Skeletal muscle tissue (tissue), 4 donors: Measurements from ENCODE around the gene CHCHD1. TPM values are rescaled to one million over a fixed set of nuclear protein-coding genes. Genes with fewer than 3 reads are reported as not detected.

Experiments used
- H3K27ac ChIP-seq: one replicate; pipeline ENCODE4 v1.7.0; 2013; ENCODE audit warnings: mild to moderate bottlenecking, low read depth, low read length, inconsistent platforms
- H3K27me3 ChIP-seq, 3 donors: one replicate each; pipeline ENCODE4 v1.7.0; 2013; ENCODE audit warnings: low read length in 3 of 3; ENCODE audit not compliant: control insufficient read depth in 3 of 3, insufficient read depth in 3 of 3
- H3K36me3 ChIP-seq, 3 donors: one replicate each; pipeline ENCODE4 v1.7.0; 2013; ENCODE audit warnings: low read length in 3 of 3; ENCODE audit not compliant: control insufficient read depth in 3 of 3, insufficient read depth in 3 of 3
- H3K4me1 ChIP-seq, 3 donors: one replicate each; pipeline ENCODE4 v1.7.0; 2013; ENCODE audit warnings: low read length in 3 of 3, mild to moderate bottlenecking in 3 of 3; ENCODE audit not compliant: control insufficient read depth in 3 of 3, insufficient read depth in 3 of 3
- H3K4me3 ChIP-seq, 3 donors: one replicate each; pipeline ENCODE4 v1.7.0; 2013; ENCODE audit warnings: low read length in 3 of 3
- H3K9ac ChIP-seq, 3 donors: one replicate each; pipeline ENCODE4 v1.7.0; 2013; ENCODE audit warnings: low read length in 3 of 3, mild to moderate bottlenecking in 3 of 3, moderate library complexity in 2 of 3, low read depth in 1 of 3
- H3K9me3 ChIP-seq, 3 donors: one replicate each; pipeline ENCODE4 v1.7.0; 2013; ENCODE audit warnings: low read length in 3 of 3; ENCODE audit not compliant: control insufficient read depth in 3 of 3
- total RNA-seq: library from RNA; depleted of rRNA; stranded (reverse); fragments of >200 nt; gene quantifications from one replicate; pipeline ENCODE4 v1.2.3, GENCODE V29; 2014
- donor health status: Osteomylitis.

CHCHD1 gene
- total RNA-seq, 1 donor from 2014 or later = 17.7 TPM

GRCh38 chr10:73816917-73817729 is 35.3 kb downstream of the CHCHD1 start:
- H3K4me1 ChIP-seq = peaks cover 19 to 27% (median 22%) of the 10 kb centered on the region in 3 donors

GRCh38 chr10:73817826-73818225 is 36.0 kb downstream of the CHCHD1 start:
- H3K27me3 ChIP-seq = no peaks in the 10 kb centered on the region
- peaks cover 31 to 66% (median 49%) of the 10 kb centered on the region in 3 donors for H3K36me3 ChIP-seq
- no peak overlapping the region for H3K4me3 ChIP-seq
- peak overlapping the region in 1 of 3 donors; percentile 2 for H3K9ac ChIP-seq
- H3K4me1 ChIP-seq = peaks cover 19 to 27% (median 22%) of the 10 kb centered on the region in 3 donors
- no peak overlapping the region for H3K27ac ChIP-seq
- no peaks in the 10 kb centered on the region for H3K9me3 ChIP-seq

More at GRCh38 chr10:73816917-73817729, 35.3 kb downstream of the CHCHD1 start:
- Histone ChIP-seq H3K27ac (peak overlapping the region; percentile 47), H3K9me3 (no peaks in the 10 kb centered on the region), H3K36me3 (peaks cover 31 to 66% (median 47%) of the 10 kb centered on the region in 3 donors), H3K4me3 (no peak overlapping the region), H3K27me3 (no peaks in the 10 kb centered on the region), H3K9ac (peak overlapping the region in 2 of 3 donors; percentile 12 to 28)

- H3K27me3 ChIP-seq = no peaks in the 10 kb centered on the region
- peak overlapping the region in 1 of 3 donors; percentile 2 for H3K9ac ChIP-seq
- H3K27ac ChIP-seq = no peak overlapping the region
- H3K4me3 ChIP-seq = no peak overlapping the region
- no peaks in the 10 kb centered on the region for H3K9me3 ChIP-seq
- H3K36me3 ChIP-seq = peaks cover 31 to 62% (median 46%) of the 10 kb centered on the region in 3 donors
- peaks cover 19 to 27% (median 22%) of the 10 kb centered on the region in 3 donors for H3K4me1 ChIP-seq
Observed at GRCh38 chr10:73818402-73818801, 36.6 kb downstream of the CHCHD1 start.

GRCh38 chr10:73819081-73819480 is 37.2 kb downstream of the CHCHD1 start:
- Histone ChIP-seq H3K9me3 (no peaks in the 10 kb centered on the region), H3K9ac (peak overlapping the region in 1 of 3 donors; percentile 71), H3K4me3 (no peak overlapping the region), H3K4me1 (peaks cover 19 to 27% (median 22%) of the 10 kb centered on the region in 3 donors), H3K27ac (peak overlapping the region; percentile 20), H3K27me3 (no peaks in the 10 kb centered on the region), H3K36me3 (peaks cover 32 to 61% (median 50%) of the 10 kb centered on the region in 3 donors)

- Histone ChIP-seq H3K9ac (peak overlapping the region; percentile 3 to 71 (median 65)), H3K27ac (peak overlapping the region; percentile 20), H3K4me3 (no peak overlapping the region), H3K4me1 (peaks cover 19 to 27% (median 22%) of the 10 kb centered on the region in 3 donors), H3K36me3 (peaks cover 37 to 57% (median 50%) of the 10 kb centered on the region in 3 donors), H3K9me3 (no peaks in the 10 kb centered on the region), H3K27me3 (no peaks in the 10 kb centered on the region)
Observed at GRCh38 chr10:73819513-73820093, 37.8 kb downstream of the CHCHD1 start.

GRCh38 chr10:73823391-73823790 is 41.5 kb downstream of the CHCHD1 start:
- Histone ChIP-seq H3K4me1 (peaks cover 12 to 14% (median 13%) of the 10 kb centered on the region in 3 donors), H3K9me3 (no peaks in the 10 kb centered on the region), H3K9ac (no peak overlapping the region), H3K27me3 (no peaks in the 10 kb centered on the region), H3K36me3 (peaks cover 50 to 58% (median 51%) of the 10 kb centered on the region in 3 donors), H3K27ac (no peak overlapping the region), H3K4me3 (no peak overlapping the region)

GRCh38 chr10:73824146-73824725 is 42.4 kb downstream of the CHCHD1 start:
- Histone ChIP-seq H3K9me3 (no peaks in the 10 kb centered on the region), H3K9ac (no peak overlapping the region), H3K4me1 (peaks cover 8 to 10% (median 9%) of the 10 kb centered on the region in 3 donors), H3K27ac (no peak overlapping the region), H3K36me3 (peaks cover 48 to 61% (median 50%) of the 10 kb centered on the region in 3 donors), H3K27me3 (no peaks in the 10 kb centered on the region), H3K4me3 (no peak overlapping the region)

- Histone ChIP-seq H3K4me3 (no peak overlapping the region), H3K9ac (no peak overlapping the region), H3K27me3 (no peaks in the 10 kb centered on the region), H3K36me3 (peaks cover 37 to 50% (median 39%) of the 10 kb centered on the region in 3 donors), H3K9me3 (no peaks in the 10 kb centered on the region), H3K4me1 (no peaks in the 10 kb centered on the region), H3K27ac (no peak overlapping the region)
Observed at GRCh38 chr10:73827346-73828089, 45.7 kb downstream of the CHCHD1 start.

- H3K4me3 ChIP-seq = no peak overlapping the region
- no peak overlapping the region for H3K27ac ChIP-seq
- H3K9me3 ChIP-seq = no peaks in the 10 kb centered on the region
- no peak overlapping the region for H3K9ac ChIP-seq
- H3K36me3 ChIP-seq = peaks cover 37 to 49% (median 39%) of the 10 kb centered on the region in 3 donors
- no peaks in the 10 kb centered on the region for H3K27me3 ChIP-seq
- no peaks in the 10 kb centered on the region for H3K4me1 ChIP-seq
Observed at GRCh38 chr10:73828161-73828560, 46.3 kb downstream of the CHCHD1 start.
